Liver (tissue), 3 donors: ENCODE measurements around the gene CYP1A2.

ENCODE experiments used
- GABPA ChIP-seq, 2 donors: IDR thresholded peaks in 1 of 2; conservative IDR thresholded peaks in 1 of 2; 2 replicates each; pipeline ENCODE4 v1.6.1; 2016; ENCODE audit warnings: antibody characterized with exemption in 2 of 2, mild to moderate bottlenecking in 1 of 2, moderate library complexity in 1 of 2
- RAD21 ChIP-seq, 2 donors: IDR thresholded peaks; 2 replicates each; pipeline ENCODE4 v1.6.1; 2016; ENCODE audit warnings: antibody characterized with exemption in 2 of 2, mild to moderate bottlenecking in 2 of 2
- RXRA ChIP-seq, 2 donors: IDR thresholded peaks; 2 replicates each; pipeline ENCODE4 v1.6.1; 2017 to 2018; ENCODE audit warnings: antibody characterized with exemption in 2 of 2, mild to moderate bottlenecking in 1 of 2
- SP1 ChIP-seq: IDR thresholded peaks from 2 replicates; pipeline ENCODE4 v1.6.1; 2018; ENCODE audit warnings: antibody characterized with exemption, mild to moderate bottlenecking
- TAF1 ChIP-seq: conservative IDR thresholded peaks from 2 replicates; pipeline ENCODE4 v1.6.1; 2016; ENCODE audit warnings: antibody characterized with exemption, mild to moderate bottlenecking
- YY1 ChIP-seq: IDR thresholded peaks from 2 replicates; pipeline ENCODE4 v1.6.1; 2016; ENCODE audit warnings: antibody characterized with exemption, mild to moderate bottlenecking
- TF ChIP-seq, protein P1 (sequence below): fragments of 150-350 bp; IDR thresholded peaks from 2 replicates; pipeline ENCODE4 v1.5.1; 2017; ENCODE audit warnings: improper control_type of control experiment, low read depth, low read length; ENCODE audit not compliant: missing input control
- TF ChIP-seq, protein P2 (sequence below): IDR thresholded peaks from 2 replicates; pipeline ENCODE4 v1.6.1; 2016; ENCODE audit warnings: antibody characterized with exemption
- TF ChIP-seq, protein P3 (sequence below): IDR thresholded peaks from 2 replicates; pipeline ENCODE4 v1.6.1; 2016; ENCODE audit warnings: antibody characterized with exemption
- TF ChIP-seq, protein P4 (sequence below): IDR thresholded peaks from 2 replicates; pipeline ENCODE4 v1.6.1; 2016; ENCODE audit warnings: antibody characterized with exemption
- donor health status: healthy.
- donor health status: healthy.

DNA sequence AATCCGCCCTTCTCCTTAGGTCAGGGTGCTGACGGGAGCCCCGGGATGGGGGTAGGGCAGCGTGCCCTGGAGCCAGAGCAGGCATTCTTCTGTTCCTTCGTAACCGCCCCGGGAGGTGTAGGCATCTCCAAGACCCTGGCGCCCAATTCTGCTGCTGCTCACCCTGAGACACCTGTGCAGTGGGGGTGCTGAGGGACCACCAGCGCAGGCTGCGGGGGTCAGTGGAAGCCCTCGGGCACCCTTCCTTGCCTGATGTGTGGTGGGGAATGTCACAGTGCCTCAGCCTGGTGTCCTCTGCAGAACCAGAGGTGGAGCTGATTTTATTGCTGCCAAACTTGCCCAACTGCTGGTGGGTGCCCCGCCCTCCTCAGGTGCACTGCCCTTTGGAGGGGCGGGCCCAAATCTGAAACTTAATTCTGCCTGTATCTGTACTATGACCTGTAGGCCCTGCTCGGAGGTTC is 40.6 kb downstream of the CYP1A2 start:
- TF ChIP-seq, protein P1, sequence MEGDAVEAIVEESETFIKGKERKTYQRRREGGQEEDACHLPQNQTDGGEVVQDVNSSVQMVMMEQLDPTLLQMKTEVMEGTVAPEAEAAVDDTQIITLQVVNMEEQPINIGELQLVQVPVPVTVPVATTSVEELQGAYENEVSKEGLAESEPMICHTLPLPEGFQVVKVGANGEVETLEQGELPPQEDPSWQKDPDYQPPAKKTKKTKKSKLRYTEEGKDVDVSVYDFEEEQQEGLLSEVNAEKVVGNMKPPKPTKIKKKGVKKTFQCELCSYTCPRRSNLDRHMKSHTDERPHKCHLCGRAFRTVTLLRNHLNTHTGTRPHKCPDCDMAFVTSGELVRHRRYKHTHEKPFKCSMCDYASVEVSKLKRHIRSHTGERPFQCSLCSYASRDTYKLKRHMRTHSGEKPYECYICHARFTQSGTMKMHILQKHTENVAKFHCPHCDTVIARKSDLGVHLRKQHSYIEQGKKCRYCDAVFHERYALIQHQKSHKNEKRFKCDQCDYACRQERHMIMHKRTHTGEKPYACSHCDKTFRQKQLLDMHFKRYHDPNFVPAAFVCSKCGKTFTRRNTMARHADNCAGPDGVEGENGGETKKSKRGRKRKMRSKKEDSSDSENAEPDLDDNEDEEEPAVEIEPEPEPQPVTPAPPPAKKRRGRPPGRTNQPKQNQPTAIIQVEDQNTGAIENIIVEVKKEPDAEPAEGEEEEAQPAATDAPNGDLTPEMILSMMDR = no peak
- TF ChIP-seq RXRA (IDR thresholded peaks at IDR 0.05) (peak; percentile 55 to 63), YY1 (no peak), TAF1 (no peak), SP1 (peak; percentile 21), RAD21 (IDR thresholded peaks at IDR 0.05) (peak in 1 of 2 donors; percentile 18), GABPA (IDR thresholded peaks at IDR 0.05 in 1 of 2, conservative IDR thresholded peaks at IDR 0.05 in 1 of 2) (no peak)
- TF ChIP-seq, protein P2, sequence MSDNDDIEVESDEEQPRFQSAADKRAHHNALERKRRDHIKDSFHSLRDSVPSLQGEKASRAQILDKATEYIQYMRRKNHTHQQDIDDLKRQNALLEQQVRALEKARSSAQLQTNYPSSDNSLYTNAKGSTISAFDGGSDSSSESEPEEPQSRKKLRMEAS = no peak
- TF ChIP-seq, protein P3, sequence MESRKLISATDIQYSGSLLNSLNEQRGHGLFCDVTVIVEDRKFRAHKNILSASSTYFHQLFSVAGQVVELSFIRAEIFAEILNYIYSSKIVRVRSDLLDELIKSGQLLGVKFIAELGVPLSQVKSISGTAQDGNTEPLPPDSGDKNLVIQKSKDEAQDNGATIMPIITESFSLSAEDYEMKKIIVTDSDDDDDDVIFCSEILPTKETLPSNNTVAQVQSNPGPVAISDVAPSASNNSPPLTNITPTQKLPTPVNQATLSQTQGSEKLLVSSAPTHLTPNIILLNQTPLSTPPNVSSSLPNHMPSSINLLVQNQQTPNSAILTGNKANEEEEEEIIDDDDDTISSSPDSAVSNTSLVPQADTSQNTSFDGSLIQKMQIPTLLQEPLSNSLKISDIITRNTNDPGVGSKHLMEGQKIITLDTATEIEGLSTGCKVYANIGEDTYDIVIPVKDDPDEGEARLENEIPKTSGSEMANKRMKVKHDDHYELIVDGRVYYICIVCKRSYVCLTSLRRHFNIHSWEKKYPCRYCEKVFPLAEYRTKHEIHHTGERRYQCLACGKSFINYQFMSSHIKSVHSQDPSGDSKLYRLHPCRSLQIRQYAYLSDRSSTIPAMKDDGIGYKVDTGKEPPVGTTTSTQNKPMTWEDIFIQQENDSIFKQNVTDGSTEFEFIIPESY = no peak
- TF ChIP-seq, protein P4, sequence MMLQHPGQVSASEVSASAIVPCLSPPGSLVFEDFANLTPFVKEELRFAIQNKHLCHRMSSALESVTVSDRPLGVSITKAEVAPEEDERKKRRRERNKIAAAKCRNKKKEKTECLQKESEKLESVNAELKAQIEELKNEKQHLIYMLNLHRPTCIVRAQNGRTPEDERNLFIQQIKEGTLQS = no peak
